H1 (cell line): ENCODE measurements around the gene GADD45A. TPM values are rescaled to one million over a fixed set of nuclear protein-coding genes. Genes with fewer than 3 reads are reported as not detected.

Experiments
- CTCF ChIA-PET: fragments of 300-600 bp; sonication (Branson Sonifier 250); formaldehyde crosslinking; loops from one replicate; lab custom pipeline; 2021; ENCODE audit not compliant: partially characterized antibody; lab: Charles Lee
- POLR2A ChIA-PET: fragments of 300-600 bp; sonication (Branson Sonifier 250); formaldehyde crosslinking; loops from one replicate; lab custom pipeline; 2021; ENCODE audit warnings: inconsistent platforms; ENCODE audit not compliant: partially characterized antibody; lab: Charles Lee
- DNase-seq, 2 experiments: peaks; one replicate each; pipeline versions ENCODE4 v3.0.0 to v3.0.0-alpha.2; 2010 to 2022; ENCODE audit warnings: low spot score in 2 of 2, low read depth in 1 of 2, mixed read lengths in 1 of 2
- FAIRE-seq: peaks from 2 replicates; lab custom pipeline; 2011; peaks lifted over from hg19 to GRCh38; lab: Jason Lieb, UNC
- H2AFZ ChIP-seq: 2 replicates; pipeline ENCODE4 v1.8.1; 2012; ENCODE audit warnings: low read length, inconsistent platforms
- H2AK5ac ChIP-seq: 2 replicates; pipeline ENCODE4 v1.6.1; 2013; ENCODE audit warnings: low read depth, low read length
- H2BK120ac ChIP-seq: replicated peaks from 2 replicates; pipeline ENCODE3; 2013; ENCODE audit warnings: low read depth, low read length, inconsistent platforms
- H2BK12ac ChIP-seq: 2 replicates; pipeline ENCODE4 v1.6.1; 2013; ENCODE audit warnings: low read depth, low read length
- H2BK15ac ChIP-seq: 2 replicates; pipeline ENCODE4 v1.6.1; 2013; ENCODE audit warnings: low read length
- H2BK20ac ChIP-seq: 2 replicates; pipeline ENCODE4 v1.6.1; 2013; ENCODE audit warnings: low read length
- H2BK5ac ChIP-seq: 2 replicates; pipeline ENCODE4 v1.6.1; 2013; ENCODE audit warnings: low read depth, low read length
- H3K14ac ChIP-seq: 2 replicates; pipeline ENCODE4 v1.6.1; 2013; ENCODE audit warnings: inconsistent platforms; ENCODE audit not compliant: insufficient read length
- H3K18ac ChIP-seq: 2 replicates; pipeline ENCODE4 v1.6.1; 2013; ENCODE audit warnings: low read length; ENCODE audit errors: extremely low read depth
- H3K23ac ChIP-seq: 2 replicates; pipeline ENCODE4 v1.6.1; 2013; ENCODE audit warnings: inconsistent platforms; ENCODE audit not compliant: insufficient read length
- H3K23me2 ChIP-seq: 2 replicates; pipeline ENCODE4 v1.6.1; 2013; ENCODE audit warnings: low read depth, low read length
- H3K27ac ChIP-seq: 2 replicates; pipeline ENCODE4 v1.6.1; 2011; ENCODE audit warnings: low read depth, low read length, inconsistent platforms
- H3K27me3 ChIP-seq, 4 experiments: replicated peaks in 1 of 4; 1 replicate in 1 of 4; 2 replicates in 3 of 4; pipeline versions ENCODE4 v1.6.1 to v1.8.1; 2011 to 2013; ENCODE audit warnings: low read length in 3 of 4, mild to moderate bottlenecking in 3 of 4, inconsistent platforms in 2 of 4, mixed read lengths in 2 of 4, moderate library complexity in 1 of 4; ENCODE audit not compliant: control insufficient read depth in 3 of 4, insufficient read depth in 3 of 4; ENCODE audit errors: extremely low read depth in 1 of 4
- H3K36me3 ChIP-seq, 4 experiments: 2 replicates each; pipeline versions ENCODE4 v1.6.1 to v1.8.1; 2011 to 2013; ENCODE audit warnings: mild to moderate bottlenecking in 4 of 4, low read length in 3 of 4, moderate library complexity in 2 of 4, control low read depth in 1 of 4, inconsistent platforms in 1 of 4; ENCODE audit not compliant: insufficient read depth in 4 of 4, control insufficient read depth in 2 of 4
- H3K4ac ChIP-seq: replicated peaks from 2 replicates; pipeline ENCODE3; 2013; ENCODE audit warnings: low read length, low read depth, mixed read lengths, inconsistent platforms; ENCODE audit not compliant: insufficient read length
- H3K4me1 ChIP-seq, 4 experiments: replicated peaks in 1 of 4; 1 replicate in 1 of 4; 2 replicates in 3 of 4; pipeline versions ENCODE4 v1.6.1 to v1.8.1; 2011 to 2013; ENCODE audit warnings: low read length in 3 of 4, inconsistent platforms in 2 of 4, mixed read lengths in 1 of 4; ENCODE audit not compliant: insufficient read depth in 4 of 4, control insufficient read depth in 3 of 4
- H3K4me2 ChIP-seq, 2 experiments: 2 replicates each; pipeline versions ENCODE4 v1.6.1 to v1.8.1; 2011 to 2013; ENCODE audit warnings: low read depth in 2 of 2, low read length in 2 of 2, control low read depth in 1 of 2, inconsistent platforms in 1 of 2, mild to moderate bottlenecking in 1 of 2; ENCODE audit not compliant: insufficient read depth in 1 of 2
- H3K4me3 ChIP-seq, 4 experiments: fragments of 200-600, 300-600 bp in 1 of 4; sonication (generic), shearing (Covaris generic), sonication (Bioruptor Twin) in 1 of 4; 2 replicates each; pipeline versions ENCODE4 v1.5.1 to v1.8.1; 2011 to 2016; ENCODE audit warnings: low read length in 4 of 4, low read depth in 3 of 4, control low read depth in 2 of 4, inconsistent platforms in 2 of 4, mild to moderate bottlenecking in 2 of 4, mixed read lengths in 1 of 4, moderate library complexity in 1 of 4; ENCODE audit not compliant: insufficient read depth in 2 of 4; ENCODE audit errors: extremely low read depth in 1 of 4
- H3K56ac ChIP-seq: replicated peaks from 2 replicates; pipeline ENCODE3; 2013; ENCODE audit warnings: low read depth, mild to moderate bottlenecking, mixed read lengths, low read length, inconsistent platforms; ENCODE audit not compliant: insufficient read length
- H3K79me1 ChIP-seq: 2 replicates; pipeline ENCODE4 v1.6.1; 2013; ENCODE audit warnings: low read depth, low read length, control low read depth
- H3K79me2 ChIP-seq, 2 experiments: 2 replicates each; pipeline versions ENCODE4 v1.6.1 to v1.8.1; 2012 to 2013; ENCODE audit warnings: low read length in 2 of 2, mild to moderate bottlenecking in 2 of 2, inconsistent platforms in 1 of 2; ENCODE audit not compliant: insufficient read depth in 2 of 2, control insufficient read depth in 1 of 2
- H3K9ac ChIP-seq, 4 experiments: replicated peaks in 1 of 4; 1 replicate in 1 of 4; 2 replicates in 3 of 4; pipeline versions ENCODE4 v1.6.1 to v1.8.1; 2011 to 2013; ENCODE audit warnings: low read depth in 3 of 4, low read length in 3 of 4, control low read depth in 2 of 4, mild to moderate bottlenecking in 2 of 4, moderate library complexity in 2 of 4, inconsistent platforms in 1 of 4; ENCODE audit errors: extremely low read depth in 1 of 4
- H3K9me3 ChIP-seq, 2 experiments: 2 replicates each; pipeline versions ENCODE4 v1.6.1 to v1.8.1; 2012 to 2013; ENCODE audit warnings: mild to moderate bottlenecking in 2 of 2, moderate library complexity in 2 of 2, control low read depth in 1 of 2, inconsistent platforms in 1 of 2, low read depth in 1 of 2, low read length in 1 of 2, mixed read lengths in 1 of 2; ENCODE audit not compliant: insufficient read depth in 2 of 2
- H4K20me1 ChIP-seq, 2 experiments: replicated peaks in 1 of 2; 2 replicates each; pipeline versions ENCODE3 to v1.8.1; 2011 to 2013; ENCODE audit warnings: inconsistent platforms in 2 of 2, low read length in 2 of 2, mild to moderate bottlenecking in 1 of 2; ENCODE audit not compliant: insufficient read depth in 2 of 2, control insufficient read depth in 1 of 2
- H4K5ac ChIP-seq: 2 replicates; pipeline ENCODE4 v1.6.1; 2013; ENCODE audit warnings: low read length, low read depth, mixed read lengths, inconsistent platforms; ENCODE audit not compliant: insufficient read length
- H4K8ac ChIP-seq: 2 replicates; pipeline ENCODE4 v1.8.0; 2013; ENCODE audit warnings: mild to moderate bottlenecking, moderate library complexity, low read length, inconsistent platforms; ENCODE audit not compliant: insufficient read depth; ENCODE audit errors: extremely low read depth
- H4K91ac ChIP-seq: replicated peaks from 2 replicates; pipeline ENCODE3; 2013; ENCODE audit warnings: low read length, mixed read lengths, inconsistent platforms; ENCODE audit not compliant: insufficient read length
- BCL11A ChIP-seq, 2 experiments: IDR thresholded peaks; one replicate each; pipeline ENCODE4 v1.6.1; 2011; ENCODE audit warnings: low read depth in 2 of 2, low read length in 2 of 2, mild to moderate bottlenecking in 2 of 2
- CTBP2 ChIP-seq: IDR thresholded peaks from 2 replicates; pipeline ENCODE4 v1.7.0; 2011; ENCODE audit warnings: borderline replicate concordance, mild to moderate bottlenecking, moderate library complexity, mixed read lengths, low read length; ENCODE audit not compliant: insufficient read depth, insufficient read length
- EP300 ChIP-seq, 2 experiments: IDR thresholded peaks; 1 replicate in 1 of 2; 2 replicates in 1 of 2; pipeline ENCODE4 v1.6.1; 2011 to 2012; ENCODE audit warnings: low read depth in 2 of 2, low read length in 2 of 2, mild to moderate bottlenecking in 2 of 2, borderline replicate concordance in 1 of 2, inconsistent platforms in 1 of 2, moderate library complexity in 1 of 2
- JUND ChIP-seq: IDR thresholded peaks from 2 replicates; pipeline ENCODE4 v1.6.1; 2011; ENCODE audit warnings: mild to moderate bottlenecking, improper control_type of control experiment, low read length
- RAD21 ChIP-seq, 2 experiments: IDR thresholded peaks in 1 of 2; conservative IDR thresholded peaks in 1 of 2; 2 replicates each; pipeline ENCODE4 v1.6.1; 2011; ENCODE audit warnings: low read depth in 2 of 2, low read length in 2 of 2, improper control_type of control experiment in 1 of 2, inconsistent platforms in 1 of 2, mild to moderate bottlenecking in 1 of 2, moderate library complexity in 1 of 2
- SIX5 ChIP-seq: IDR thresholded peaks from 2 replicates; pipeline ENCODE4 v1.6.1; 2011; ENCODE audit warnings: mild to moderate bottlenecking, low read depth, low read length
- TAF1 ChIP-seq: IDR thresholded peaks from 2 replicates; pipeline ENCODE4 v1.6.1; 2011; ENCODE audit warnings: mild to moderate bottlenecking, low read depth, low read length
- TAF7 ChIP-seq: optimal IDR thresholded peaks from 2 replicates; pipeline ENCODE3; 2011; ENCODE audit warnings: low read depth, mild to moderate bottlenecking, inconsistent platforms, low read length, moderate library complexity, borderline replicate concordance
- TEAD4 ChIP-seq: IDR thresholded peaks from 2 replicates; pipeline ENCODE4 v1.6.1; 2012; ENCODE audit warnings: low read depth, low read length, inconsistent platforms, mixed read lengths
- polyA plus RNA-seq, 7 experiments: library from polyadenylated mRNA; depleted of rRNA in 3 of 7; stranded (reverse) in 5 of 7; unstranded in 2 of 7; fragments of >200 nt in 5 of 7; fragments of 200-250 nt in 2 of 7; gene quantifications; 1 replicate in 5 of 7; 2 replicates in 1 of 7; 4 replicates in 1 of 7; pipeline versions ENCODE4 v1.2.1 to v1.2.3, GENCODE V29; 2011 to 2013; ENCODE audit warnings: missing spikeins in 2 of 7, mixed read lengths in 2 of 7
- total RNA-seq: library from RNA; stranded (reverse); fragmentation: NEBNext Ultra II Directional; extraction: Animal tissue kit (Norgen Biotek cat#: 25700); gene quantifications from 2 replicates; pipeline ENCODE4 v1.2.1, GENCODE V29; 2021
- TF ChIP-seq, protein P1 (sequence below), 3 experiments: IDR thresholded peaks; 1 replicate in 2 of 3; 2 replicates in 1 of 3; pipeline versions ENCODE4 v1.5.1 to v1.6.1; 2011; ENCODE audit warnings: low read length in 3 of 3, mild to moderate bottlenecking in 3 of 3, inconsistent platforms in 2 of 3, low read depth in 1 of 3, moderate library complexity in 1 of 3; ENCODE audit not compliant: insufficient read depth in 1 of 3; ENCODE audit errors: control extremely low read depth in 1 of 3

Gene GADD45A
- total and polyA plus RNA-seq, 2 of the 8 experiments (the other 6 are each of a cell fraction or from before 2014, with no cell fraction given): 7.6 to 15.6 TPM

DNA sequence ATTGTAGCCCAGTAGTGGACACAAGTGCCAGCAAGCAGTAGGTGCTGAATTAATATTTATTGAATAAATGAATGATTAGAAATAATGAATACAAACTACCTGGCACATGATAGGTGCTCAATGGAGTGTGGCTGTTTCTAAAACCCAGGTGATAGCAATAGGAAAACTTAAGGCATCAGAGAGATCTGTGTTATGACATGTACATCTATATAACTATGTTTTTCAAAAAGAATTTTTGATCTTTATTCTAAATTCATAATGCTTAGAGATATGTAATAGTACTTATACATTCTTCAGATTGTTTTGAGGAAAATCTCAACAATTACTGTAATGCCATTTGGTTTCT lies 5.0 kb downstream of the GADD45A start:
- no peak for DNase-seq
- H3K18ac ChIP-seq: no peak overlapping the region
- H4K91ac ChIP-seq: no peak overlapping the region
- H3K14ac ChIP-seq: no peak overlapping the region
- no peak overlapping the region for H2BK20ac ChIP-seq
- H3K27me3 ChIP-seq: no peaks in the 10 kb centered on the region
- H4K8ac ChIP-seq: no peak overlapping the region
- no peak overlapping the region for H3K9ac ChIP-seq
- no peak overlapping the region for H2BK15ac ChIP-seq
- H3K27ac ChIP-seq: no peak overlapping the region
- POLR2A ChIA-PET: interaction anchor here (1.5 to 1.7 kb wide), 2 partner anchors 11 to 15 kb away, joined by 3 to 6 read pairs; no protein-coding TSS in a partner anchor
- H3K9me3 ChIP-seq: no peaks in the 10 kb centered on the region
- H3K79me1 ChIP-seq: no peaks in the 10 kb centered on the region
- CTCF ChIA-PET: interaction anchor here (1.2 kb wide), 1 partner anchor 155 kb away, joined by 3 read pairs; no protein-coding TSS in a partner anchor
- no peak overlapping the region for H2BK12ac ChIP-seq
- no peak overlapping the region for H3K23ac ChIP-seq
- peaks cover 0 to 22% (median 6%) of the 10 kb centered on the region in 4 experiments; a peak in 4 of 8 replicates for H3K36me3 ChIP-seq
- H2AFZ ChIP-seq: no peak overlapping the region
- no peak overlapping the region for H3K4me3 ChIP-seq
- H2AK5ac ChIP-seq: no peak overlapping the region
- H4K5ac ChIP-seq: no peak overlapping the region
- peaks cover 6% of the 10 kb centered on the region; the same call in 1 of the 2 replicates for H3K23me2 ChIP-seq
- H3K79me2 ChIP-seq: peaks cover 0 to 10% of the 10 kb centered on the region in 2 experiments; a peak in 2 of 4 replicates
- H3K56ac ChIP-seq: no peak overlapping the region
- H2BK120ac ChIP-seq: no peak overlapping the region
- no peak overlapping the region for H2BK5ac ChIP-seq
- peaks cover 0 to 2% of the 10 kb centered on the region in 2 experiments for H4K20me1 ChIP-seq
- TF ChIP-seq TAF1 (no peak), TAF7 (no peak), BCL11A (IDR thresholded peaks at IDR 0.05; ENCODE audit: low read depth in 2 of 2, low read length in 2 of 2) (no peak), CTBP2 (no peak), RAD21 (IDR thresholded peaks at IDR 0.05 in 1 of 2, conservative IDR thresholded peaks at IDR 0.05 in 1 of 2; ENCODE audit: low read depth in 2 of 2, low read length in 2 of 2) (no peak), JUND (no peak), TEAD4 (no peak), SIX5 (no peak), EP300 (IDR thresholded peaks at IDR 0.05; ENCODE audit: borderline replicate concordance in 1 of 2, low read depth in 2 of 2, low read length in 2 of 2) (no peak)
- TF ChIP-seq, protein P1, sequence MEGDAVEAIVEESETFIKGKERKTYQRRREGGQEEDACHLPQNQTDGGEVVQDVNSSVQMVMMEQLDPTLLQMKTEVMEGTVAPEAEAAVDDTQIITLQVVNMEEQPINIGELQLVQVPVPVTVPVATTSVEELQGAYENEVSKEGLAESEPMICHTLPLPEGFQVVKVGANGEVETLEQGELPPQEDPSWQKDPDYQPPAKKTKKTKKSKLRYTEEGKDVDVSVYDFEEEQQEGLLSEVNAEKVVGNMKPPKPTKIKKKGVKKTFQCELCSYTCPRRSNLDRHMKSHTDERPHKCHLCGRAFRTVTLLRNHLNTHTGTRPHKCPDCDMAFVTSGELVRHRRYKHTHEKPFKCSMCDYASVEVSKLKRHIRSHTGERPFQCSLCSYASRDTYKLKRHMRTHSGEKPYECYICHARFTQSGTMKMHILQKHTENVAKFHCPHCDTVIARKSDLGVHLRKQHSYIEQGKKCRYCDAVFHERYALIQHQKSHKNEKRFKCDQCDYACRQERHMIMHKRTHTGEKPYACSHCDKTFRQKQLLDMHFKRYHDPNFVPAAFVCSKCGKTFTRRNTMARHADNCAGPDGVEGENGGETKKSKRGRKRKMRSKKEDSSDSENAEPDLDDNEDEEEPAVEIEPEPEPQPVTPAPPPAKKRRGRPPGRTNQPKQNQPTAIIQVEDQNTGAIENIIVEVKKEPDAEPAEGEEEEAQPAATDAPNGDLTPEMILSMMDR (IDR thresholded peaks at IDR 0.05; ENCODE audit: control extremely low read depth in 1 of 3, insufficient read depth in 1 of 3, low read depth in 1 of 3, low read length in 3 of 3): no peak
- FAIRE-seq: no peak
- no peak overlapping the region for H3K4me2 ChIP-seq
- H3K4me1 ChIP-seq: peaks cover 0 to 5% (median 2%) of the 10 kb centered on the region in 4 experiments; a peak in 4 of 7 replicates
- H3K4ac ChIP-seq: no peak overlapping the region
